NCI-H748 (cell line): ENCODE measurements around the gene PSTPIP2.
"Not testable (repeated sequence)": the region's sequence is repeated elsewhere in the genome, so short reads cannot be mapped to it uniquely, and the experiment has no call there.

Source experiments
- DNase-seq: peaks from one replicate; lab custom pipeline; 2025; ENCODE audit not compliant: unreplicated experiment; lab: John Stamatoyannopoulos, UW

Gene PSTPIP2

DNA sequence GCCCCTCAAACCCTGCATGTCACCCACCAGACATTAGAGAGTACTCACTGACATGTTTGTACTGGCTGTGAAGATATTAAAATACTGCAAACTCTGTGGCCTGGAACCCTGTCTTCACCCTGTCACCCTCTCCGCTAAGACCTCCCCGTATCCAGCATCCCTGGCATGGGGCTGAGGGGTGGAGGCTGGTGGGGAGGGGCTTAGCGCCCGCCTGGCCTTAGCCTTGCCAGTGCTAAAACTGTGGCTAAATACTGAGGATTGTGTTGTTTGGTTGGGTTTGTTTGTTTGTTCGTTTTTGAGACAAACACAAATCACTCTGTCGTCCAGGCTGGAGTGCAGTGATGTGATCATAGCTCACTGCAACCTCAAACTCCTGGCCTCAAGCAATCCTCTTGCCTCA, 1.8 kb downstream of the PSTPIP2 start:
- DNase-seq: no peak

GRCh38 chr18:46069524-46069923, 2.5 kb downstream of the PSTPIP2 start:
- DNase-seq: no peak

- no peak for DNase-seq
These were observed 3.3 kb downstream of the PSTPIP2 start for GRCh38 chr18:46068763-46069162.

GRCh38 chr18:46067438-46068007, 4.5 kb downstream of the PSTPIP2 start:
- DNase-seq: no peak

GRCh38 chr18:46062781-46063180, 9.3 kb downstream of the PSTPIP2 start:
- DNase-seq: no peak

DNA sequence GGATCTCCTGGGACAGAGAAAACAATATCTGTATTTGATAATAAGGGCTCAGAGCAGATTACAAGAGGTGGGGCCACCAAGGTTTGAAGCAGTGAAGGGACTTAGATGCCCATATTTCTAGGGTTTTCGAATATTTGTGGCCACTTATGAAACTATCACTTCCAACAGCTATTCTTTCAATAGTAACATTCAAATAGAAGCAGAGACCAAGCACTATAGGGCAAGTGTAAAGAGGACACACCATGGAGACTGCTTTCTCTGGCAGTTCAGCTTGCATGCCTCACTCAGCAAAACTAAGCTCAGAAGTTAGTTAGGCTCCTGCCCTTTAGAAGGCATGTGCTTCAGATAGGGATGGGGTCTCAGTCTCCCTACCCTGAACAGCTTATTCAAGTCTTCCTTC, 10.3 kb downstream of the PSTPIP2 start:
- no peak for DNase-seq

- no peak for DNase-seq
These were observed 10.7 kb downstream of the PSTPIP2 start for GRCh38 chr18:46061387-46061786.

DNA sequence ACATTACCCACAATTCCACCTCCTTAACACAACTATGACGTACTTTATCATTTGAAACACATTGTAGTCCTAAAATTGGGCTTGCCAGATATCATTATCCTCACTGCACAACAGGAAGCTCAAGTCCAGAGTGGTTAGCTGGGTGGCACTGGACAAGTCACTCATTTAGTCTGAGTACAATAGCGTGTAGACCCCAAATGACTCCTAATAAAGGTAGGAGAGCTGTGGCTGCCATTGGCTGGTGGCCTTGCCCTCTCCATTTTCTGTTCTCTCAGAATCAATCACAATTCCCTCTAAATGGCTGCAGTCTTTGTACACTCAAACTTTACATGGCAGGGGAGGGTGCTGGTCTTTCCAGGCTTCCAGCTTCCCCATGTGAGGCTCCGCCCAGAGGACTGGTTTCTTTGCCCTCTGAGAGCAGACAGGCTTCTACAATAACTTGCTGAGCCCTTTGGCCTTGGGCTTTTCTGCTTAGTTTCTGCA, 11.7 kb downstream of the PSTPIP2 start:
- DNase-seq: no peak

DNA sequence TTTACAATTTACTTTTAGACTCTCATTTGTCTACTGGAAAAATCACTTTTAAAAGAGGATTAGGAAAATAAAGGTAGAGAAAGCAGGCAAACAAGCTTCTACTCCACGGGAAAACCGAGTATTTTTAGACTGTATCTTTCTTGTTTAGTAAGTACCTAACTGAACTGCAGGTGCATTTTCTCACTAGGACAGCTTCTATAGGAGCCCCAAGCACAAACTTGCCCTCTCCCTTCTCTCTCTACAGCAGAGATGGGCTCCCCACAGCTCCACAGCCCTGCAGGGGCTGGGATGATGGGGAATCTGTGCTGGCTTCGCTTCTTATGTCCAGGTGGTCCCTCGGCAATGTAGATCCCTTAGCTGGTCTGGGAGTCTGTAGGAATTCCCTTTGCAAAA, 16.2 kb downstream of the PSTPIP2 start:
- DNase-seq: no peak

DNA sequence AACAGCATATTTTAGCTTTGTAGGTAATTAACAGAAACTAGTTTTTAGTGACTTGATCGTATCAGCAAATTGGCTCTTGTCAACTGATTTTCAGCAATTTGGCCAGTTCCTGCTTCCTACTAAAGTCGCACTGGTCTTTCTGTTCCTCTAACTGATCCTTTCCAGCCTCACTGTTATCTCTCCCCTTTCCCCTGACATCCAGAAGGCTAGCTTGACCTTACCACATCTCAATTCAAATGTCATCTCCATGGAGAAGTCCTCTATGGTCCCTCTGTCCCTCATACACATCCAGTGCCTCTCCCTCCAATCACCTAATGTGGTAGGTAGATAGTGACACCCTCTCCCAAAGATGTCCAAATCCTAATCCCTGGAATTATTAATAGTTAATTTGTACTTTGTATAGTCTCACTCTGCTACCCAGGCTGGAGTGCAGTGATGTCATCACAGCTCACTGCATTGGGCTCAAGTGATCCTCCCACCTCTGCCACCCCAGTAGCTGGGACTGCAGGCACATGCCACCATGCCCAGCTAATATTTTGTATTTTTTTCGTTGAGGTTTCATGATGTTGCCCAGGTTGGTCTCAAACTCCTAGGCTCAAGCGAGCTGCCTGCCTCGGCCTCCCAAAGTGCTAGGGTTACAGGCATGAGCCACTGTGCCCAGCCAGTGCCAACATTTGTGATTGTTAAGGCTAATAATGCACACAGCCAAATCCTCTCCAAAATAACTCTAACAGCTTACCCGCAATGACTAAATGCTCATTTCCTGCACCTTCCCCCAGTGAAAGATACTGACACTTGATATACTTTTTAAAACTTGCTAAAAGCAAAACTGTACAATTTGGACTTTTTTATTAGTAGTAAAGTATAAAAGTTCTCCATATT, 16.9 kb downstream of the PSTPIP2 start:
- DNase-seq: no peak

GRCh38 chr18:46053368-46054095, 18.5 kb downstream of the PSTPIP2 start:
- no peak for DNase-seq

DNA sequence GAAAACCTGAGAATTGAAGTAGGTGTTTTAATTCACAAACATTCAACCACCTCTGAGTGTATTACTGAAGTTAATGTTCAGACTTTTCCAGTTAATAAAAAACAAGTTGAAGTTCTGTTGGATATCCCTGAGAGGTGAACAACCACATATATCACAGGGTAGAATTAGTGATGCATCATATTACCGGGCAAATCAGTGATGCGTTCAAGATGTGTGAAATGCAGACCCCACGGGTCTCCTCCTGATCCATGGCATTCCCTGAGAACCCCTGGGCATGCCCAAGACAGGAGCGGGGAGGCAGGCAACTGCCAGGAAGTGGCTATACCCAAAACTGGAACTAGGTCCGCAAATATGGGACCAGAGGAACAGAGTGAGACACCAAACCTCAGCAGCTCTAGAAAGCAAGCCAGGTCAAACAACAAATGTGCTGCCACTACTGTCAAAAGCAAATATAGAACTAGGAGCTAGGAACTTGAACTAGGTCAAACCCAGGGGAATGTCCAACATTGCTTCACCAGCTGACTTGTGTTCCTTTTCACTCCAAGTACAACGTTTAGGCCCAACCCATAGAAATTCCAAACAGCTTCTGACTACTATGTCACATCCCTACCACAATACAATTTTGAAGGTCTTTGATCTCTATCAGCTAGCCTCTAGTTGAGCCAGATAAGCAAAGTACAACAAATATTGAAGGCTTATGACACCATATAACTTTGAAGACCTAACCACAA, 20.2 kb downstream of the PSTPIP2 start:
- no peak for DNase-seq

- no peak for DNase-seq
These were observed 21.8 kb downstream of the PSTPIP2 start for GRCh38 chr18:46050268-46050667.

DNA sequence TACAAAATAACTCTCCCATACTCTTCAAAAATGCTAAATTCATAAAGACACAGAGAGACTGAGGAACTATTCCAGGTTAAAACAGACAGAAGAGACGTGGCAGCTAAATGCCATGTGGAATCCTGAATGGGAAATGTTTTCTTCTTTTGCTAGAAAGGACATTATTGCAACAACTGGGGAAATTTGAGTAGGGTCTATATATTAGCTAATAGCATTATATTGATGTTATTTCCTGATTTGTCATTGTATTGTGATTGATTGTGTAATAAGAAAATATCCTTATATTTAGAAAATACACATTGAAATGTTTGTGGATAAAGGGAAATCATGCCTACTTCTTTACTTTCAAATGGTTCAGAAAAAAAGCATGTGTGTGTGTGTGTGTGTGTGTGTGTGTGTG, 23.4 kb downstream of the PSTPIP2 start:
- no peak for DNase-seq

DNA sequence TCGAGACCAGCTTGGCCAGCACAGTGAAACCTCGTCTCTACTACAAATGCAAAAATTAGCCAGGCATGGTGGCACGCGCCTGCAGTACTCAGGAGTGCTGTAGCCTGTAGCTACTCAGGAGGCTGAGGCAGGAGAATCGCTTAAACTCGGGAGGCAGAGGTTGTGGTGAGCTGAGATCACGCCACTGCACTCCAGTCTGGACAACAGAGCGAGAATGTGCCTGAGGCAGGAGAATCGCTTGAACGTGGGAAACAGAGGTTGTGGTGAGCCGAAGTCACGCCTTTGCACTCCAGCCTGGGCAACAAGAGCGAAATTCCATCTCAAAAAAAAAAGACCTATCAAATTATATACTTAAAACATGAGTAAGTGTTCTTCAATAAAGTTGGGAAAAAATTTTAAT, 24.7 kb downstream of the PSTPIP2 start:
- DNase-seq: not testable (repeated sequence)

DNA sequence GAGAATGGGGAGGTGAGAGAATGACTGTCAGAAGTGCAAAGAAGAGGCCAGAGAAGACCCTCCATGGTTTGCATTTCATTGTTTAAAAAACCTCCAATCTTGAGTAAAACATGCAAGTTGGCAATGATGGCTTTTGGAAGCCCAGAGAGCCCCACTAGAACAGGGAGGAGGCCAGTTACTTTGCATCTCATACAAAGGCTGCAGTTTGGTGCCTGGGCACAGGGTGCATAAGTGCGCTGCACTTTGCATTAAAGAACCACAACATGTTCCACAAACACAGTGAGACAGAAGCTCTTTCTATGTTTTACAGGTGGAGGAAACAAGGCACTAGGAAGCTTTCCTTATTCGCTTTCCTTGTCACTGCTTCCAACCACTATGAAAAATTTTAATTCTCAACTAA, 25.4 kb downstream of the PSTPIP2 start:
- no peak for DNase-seq

GRCh38 chr18:46046126-46046525, 25.9 kb downstream of the PSTPIP2 start:
- DNase-seq: no peak

DNA sequence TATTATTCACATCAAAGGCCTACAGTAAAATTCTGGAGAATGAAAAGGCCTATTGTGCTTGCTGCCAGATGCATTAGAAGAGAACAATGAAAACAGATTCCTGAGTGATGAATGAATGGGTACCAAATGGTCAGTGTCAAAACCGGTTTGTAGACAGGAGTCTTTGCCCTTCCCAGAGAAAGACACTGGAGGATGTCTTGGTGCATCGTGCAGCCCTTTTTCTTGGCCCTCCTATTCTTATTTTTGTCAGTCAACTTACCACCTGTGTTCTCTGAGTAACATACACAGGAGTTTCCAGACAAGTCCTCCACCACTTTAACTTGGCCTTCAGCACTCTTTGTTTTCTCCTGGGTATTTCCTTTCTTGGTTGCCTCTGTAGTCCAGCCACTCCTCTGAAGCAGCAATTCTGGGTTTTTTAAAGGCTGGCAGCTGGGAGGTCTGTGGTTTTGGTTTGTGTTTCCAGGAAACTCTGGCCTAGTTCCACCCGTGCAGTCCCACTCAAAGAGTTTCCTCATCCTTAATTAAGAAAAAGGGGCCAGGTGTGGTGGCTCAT, 29.4 kb downstream of the PSTPIP2 start:
- DNase-seq: peak; percentile 15

DNA sequence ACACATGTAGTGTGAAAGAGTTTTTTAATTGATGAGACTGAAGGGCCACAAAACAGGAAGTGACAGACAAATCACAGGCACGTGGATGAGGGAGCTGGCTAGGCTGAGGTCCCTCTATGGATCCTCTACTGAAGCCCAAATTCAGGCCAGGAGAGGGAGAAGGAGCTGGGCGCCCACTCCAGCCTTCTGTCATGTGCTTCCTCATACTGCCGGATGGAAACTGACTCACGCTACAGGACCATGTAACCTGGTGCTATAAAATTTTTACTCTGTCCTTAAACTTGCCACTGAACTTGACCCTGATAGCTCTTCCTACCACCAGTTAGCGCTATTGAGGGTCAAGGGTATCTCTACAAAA, 31.3 kb downstream of the PSTPIP2 start:
- no peak for DNase-seq

- no peak for DNase-seq
These were observed 31.9 kb downstream of the PSTPIP2 start for GRCh38 chr18:46040033-46040746.
